ENCODE measurements around the gene HOXC12.
A peak's percentile ranks its signal among the peaks of the same experiment; 100 is the strongest.

The HOXC12 gene

GRCh38 chr12:53983950-53984572, 29.4 kb downstream of the HOXC12 start:
- TF ChIP-seq, protein P1, sequence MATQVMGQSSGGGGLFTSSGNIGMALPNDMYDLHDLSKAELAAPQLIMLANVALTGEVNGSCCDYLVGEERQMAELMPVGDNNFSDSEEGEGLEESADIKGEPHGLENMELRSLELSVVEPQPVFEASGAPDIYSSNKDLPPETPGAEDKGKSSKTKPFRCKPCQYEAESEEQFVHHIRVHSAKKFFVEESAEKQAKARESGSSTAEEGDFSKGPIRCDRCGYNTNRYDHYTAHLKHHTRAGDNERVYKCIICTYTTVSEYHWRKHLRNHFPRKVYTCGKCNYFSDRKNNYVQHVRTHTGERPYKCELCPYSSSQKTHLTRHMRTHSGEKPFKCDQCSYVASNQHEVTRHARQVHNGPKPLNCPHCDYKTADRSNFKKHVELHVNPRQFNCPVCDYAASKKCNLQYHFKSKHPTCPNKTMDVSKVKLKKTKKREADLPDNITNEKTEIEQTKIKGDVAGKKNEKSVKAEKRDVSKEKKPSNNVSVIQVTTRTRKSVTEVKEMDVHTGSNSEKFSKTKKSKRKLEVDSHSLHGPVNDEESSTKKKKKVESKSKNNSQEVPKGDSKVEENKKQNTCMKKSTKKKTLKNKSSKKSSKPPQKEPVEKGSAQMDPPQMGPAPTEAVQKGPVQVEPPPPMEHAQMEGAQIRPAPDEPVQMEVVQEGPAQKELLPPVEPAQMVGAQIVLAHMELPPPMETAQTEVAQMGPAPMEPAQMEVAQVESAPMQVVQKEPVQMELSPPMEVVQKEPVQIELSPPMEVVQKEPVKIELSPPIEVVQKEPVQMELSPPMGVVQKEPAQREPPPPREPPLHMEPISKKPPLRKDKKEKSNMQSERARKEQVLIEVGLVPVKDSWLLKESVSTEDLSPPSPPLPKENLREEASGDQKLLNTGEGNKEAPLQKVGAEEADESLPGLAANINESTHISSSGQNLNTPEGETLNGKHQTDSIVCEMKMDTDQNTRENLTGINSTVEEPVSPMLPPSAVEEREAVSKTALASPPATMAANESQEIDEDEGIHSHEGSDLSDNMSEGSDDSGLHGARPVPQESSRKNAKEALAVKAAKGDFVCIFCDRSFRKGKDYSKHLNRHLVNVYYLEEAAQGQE (IDR thresholded peaks at IDR 0.05; ENCODE audit: low read depth), result no peak
- TF ChIP-seq RAD21 (IDR thresholded peaks at IDR 0.05; ENCODE audit: low read depth), result no peak
- TF ChIP-seq, protein P2, sequence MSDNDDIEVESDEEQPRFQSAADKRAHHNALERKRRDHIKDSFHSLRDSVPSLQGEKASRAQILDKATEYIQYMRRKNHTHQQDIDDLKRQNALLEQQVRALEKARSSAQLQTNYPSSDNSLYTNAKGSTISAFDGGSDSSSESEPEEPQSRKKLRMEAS (IDR thresholded peaks at IDR 0.05), result no peak
- TF ChIP-seq CEBPB (IDR thresholded peaks at IDR 0.05), result no peak
- no peak for TF ChIP-seq TAF1 (IDR thresholded peaks at IDR 0.05; ENCODE audit: low read depth)
- TF ChIP-seq CREB1 (IDR thresholded peaks at IDR 0.05; ENCODE audit: low read depth), result no peak
- no peak for TF ChIP-seq EGR1 (IDR thresholded peaks at IDR 0.05)
- no peak for TF ChIP-seq FOXM1 (IDR thresholded peaks at IDR 0.05; ENCODE audit: borderline replicate concordance, low read depth)
- TF ChIP-seq YY1 (IDR thresholded peaks at IDR 0.05; ENCODE audit: low read depth), result no peak
- TF ChIP-seq TEAD4 (IDR thresholded peaks at IDR 0.05), result no peak
- no peak for TF ChIP-seq EP300 (IDR thresholded peaks at IDR 0.05; ENCODE audit: borderline replicate concordance)
- no peak for TF ChIP-seq TCF12 (IDR thresholded peaks at IDR 0.05; ENCODE audit: low read depth)

GRCh38 chr12:53984901-53985691, 30.4 kb downstream of the HOXC12 start, which contains the start of gene HOXC10:
HOXC10 (plus strand) TSS chr12:53985146; CDS start chr12:53985260, 114 bp downstream.
- TF ChIP-seq TAF1 (IDR thresholded peaks at IDR 0.05; ENCODE audit: low read depth), result no peak
- TF ChIP-seq CEBPB (IDR thresholded peaks at IDR 0.05), result no peak
- no peak for TF ChIP-seq TEAD4 (IDR thresholded peaks at IDR 0.05)
- no peak for TF ChIP-seq FOXM1 (IDR thresholded peaks at IDR 0.05; ENCODE audit: borderline replicate concordance, low read depth)
- TF ChIP-seq YY1 (IDR thresholded peaks at IDR 0.05; ENCODE audit: low read depth), result no peak
- TF ChIP-seq, protein P2 (IDR thresholded peaks at IDR 0.05), result peak; percentile 78
- TF ChIP-seq EP300 (IDR thresholded peaks at IDR 0.05; ENCODE audit: borderline replicate concordance), result no peak
- peak; percentile 77 for TF ChIP-seq CREB1 (IDR thresholded peaks at IDR 0.05; ENCODE audit: low read depth)
- TF ChIP-seq ZBTB7A (IDR thresholded peaks at IDR 0.05; ENCODE audit: low read depth), result no peak
- peak; percentile 89 for TF ChIP-seq USF1 (IDR thresholded peaks at IDR 0.05)
- TF ChIP-seq RAD21 (IDR thresholded peaks at IDR 0.05; ENCODE audit: low read depth), result peak; percentile 90

- TF ChIP-seq CEBPB (IDR thresholded peaks at IDR 0.05) (no peak), TCF12 (IDR thresholded peaks at IDR 0.05; ENCODE audit: low read depth) (no peak), EGR1 (IDR thresholded peaks at IDR 0.05) (no peak), RAD21 (IDR thresholded peaks at IDR 0.05; ENCODE audit: low read depth) (no peak), NFIC (IDR thresholded peaks at IDR 0.05) (no peak), EP300 (IDR thresholded peaks at IDR 0.05; ENCODE audit: borderline replicate concordance) (no peak), TEAD4 (IDR thresholded peaks at IDR 0.05) (no peak), YY1 (IDR thresholded peaks at IDR 0.05; ENCODE audit: low read depth) (no peak), FOXM1 (IDR thresholded peaks at IDR 0.05; ENCODE audit: borderline replicate concordance, low read depth) (no peak), TAF1 (IDR thresholded peaks at IDR 0.05; ENCODE audit: low read depth) (no peak), ZBTB7A (IDR thresholded peaks at IDR 0.05; ENCODE audit: low read depth) (no peak; the same call in 1 of the 2 replicates), USF1 (IDR thresholded peaks at IDR 0.05) (no peak), CREB1 (IDR thresholded peaks at IDR 0.05; ENCODE audit: low read depth) (no peak)
- TF ChIP-seq, protein P1 (IDR thresholded peaks at IDR 0.05; ENCODE audit: low read depth), result no peak
- TF ChIP-seq, protein P2 (IDR thresholded peaks at IDR 0.05), result no peak
These were observed 30.9 kb downstream of the HOXC12 start for GRCh38 chr12:53985692-53985993.

DNA sequence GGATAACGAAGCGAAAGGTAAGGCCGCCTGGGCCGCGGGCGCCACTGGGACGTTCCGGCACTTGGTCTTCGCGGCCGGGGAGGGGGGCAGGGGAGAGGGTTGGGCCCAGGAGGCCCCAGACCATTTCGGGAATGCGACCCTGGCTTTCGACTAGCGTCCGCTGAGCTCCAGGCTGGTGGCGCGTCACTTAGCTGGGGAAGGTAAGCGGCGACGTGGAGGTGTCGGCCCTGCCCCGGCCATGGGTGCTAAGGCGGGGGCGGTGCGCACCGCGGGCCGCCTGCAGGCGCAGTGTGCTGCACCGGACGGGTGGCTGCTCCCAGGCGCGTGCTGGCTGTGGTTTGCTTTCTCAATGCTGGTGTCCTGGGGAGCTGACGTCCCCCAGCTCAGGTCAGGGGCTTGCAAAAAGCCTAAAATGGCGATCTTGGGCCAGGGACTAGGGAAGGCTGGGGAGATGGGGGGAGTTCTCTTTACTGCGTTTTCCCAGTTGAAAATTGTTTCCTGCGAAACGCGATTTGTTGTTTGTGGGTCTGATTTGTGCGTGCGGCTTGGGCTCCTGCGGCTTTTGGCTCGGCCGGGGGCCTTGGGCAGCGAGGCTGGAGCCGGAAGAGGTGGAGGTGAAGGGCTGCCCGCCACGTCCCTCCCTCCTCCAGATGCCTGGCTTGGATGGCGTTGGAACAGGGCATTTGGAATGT, 31.4 kb downstream of the HOXC12 start:
- TF ChIP-seq ZBTB7A (IDR thresholded peaks at IDR 0.05; ENCODE audit: low read depth), result peak; percentile 38; the same call in 1 of the 2 replicates
- TF ChIP-seq TAF1 (IDR thresholded peaks at IDR 0.05; ENCODE audit: low read depth), result no peak
- TF ChIP-seq, protein P2 (IDR thresholded peaks at IDR 0.05), result peak; percentile 50; the same call in 1 of the 2 replicates
